HCT116 (cell line): ENCODE results near the gene OR2K2. TPM values are rescaled to one million over a fixed set of nuclear protein-coding genes. Genes with fewer than 3 reads are reported as not detected.

Experiments used
- ATAC-seq: fragments of 200-7000 bp; cut with Tn5 transposase; 2 replicates; pipeline ENCODE4 v1.9.1; 2020; ENCODE audit warnings: mild to moderate bottlenecking, moderate library complexity
- BruUV-seq: library from RNA; stranded (reverse); fragments of 400-500 nt; replicated peaks from 2 replicates; lab custom pipeline; 2021; lab: Mats Ljungman, UMichigan
- CTCF ChIA-PET: fragments of 300-600 bp; sonication (Branson Sonifier 250); formaldehyde crosslinking; loops from one replicate; lab custom pipeline; 2021; ENCODE audit warnings: antibody characterized with exemption; lab: Charles Lee
- POLR2A ChIA-PET: fragments of 300-600, 350-600 bp; sonication (Branson Sonifier 250); formaldehyde crosslinking; loops from one replicate; lab custom pipeline; 2021; ENCODE audit warnings: antibody characterized with exemption; lab: Charles Lee
- RAD21 ChIA-PET, 2 experiments: fragments of 300-600 bp; sonication (Branson Sonifier 250); formaldehyde crosslinking; loops; one replicate each; lab custom pipeline; 2023; ENCODE audit warnings: low total read pairs in 2 of 2; ENCODE audit not compliant: uncharacterized antibody in 2 of 2, unreplicated experiment in 2 of 2, low non-redundant PET in 1 of 2; lab: Charles Lee
- DNase-seq: peaks from one replicate; pipeline ENCODE4 v3.0.0-alpha.2; 2010; ENCODE audit warnings: low read depth, low spot score
- H2AFZ ChIP-seq: fragments of 200-600 bp; shearing (Covaris generic), sonication (generic); 2 replicates; pipeline ENCODE4 v1.6.1; 2017; ENCODE audit warnings: low read depth, mixed run types, mixed read lengths, antibody characterized with exemption, low read length; ENCODE audit not compliant: poor library complexity, severe bottlenecking
- H3K27ac ChIP-seq: 2 replicates; pipeline ENCODE4 v1.5.1; 2012; ENCODE audit warnings: low read depth, low read length
- H3K27me3 ChIP-seq: fragments of 200-600 bp; sonication (generic); 2 replicates; pipeline ENCODE4 v1.6.1; 2016; ENCODE audit warnings: mixed run types, low read length, mixed read lengths; ENCODE audit not compliant: insufficient read depth
- H3K36me3 ChIP-seq, 2 experiments: fragments of 200-500 bp in 1 of 2; fragments of 200-600 bp in 1 of 2; sonication (Bioruptor generic) in 1 of 2; sonication (generic) in 1 of 2; 2 replicates each; pipeline versions ENCODE4 v1.5.1 to v1.6.1; 2014 to 2016; ENCODE audit warnings: low read length in 2 of 2, inconsistent platforms in 1 of 2, mixed read lengths in 1 of 2, mixed run types in 1 of 2; ENCODE audit not compliant: insufficient read depth in 2 of 2, control insufficient read depth in 1 of 2
- H3K4me1 ChIP-seq, 2 experiments: fragments of 200-600 bp in 1 of 2; sonication (generic) in 1 of 2; 2 replicates each; pipeline versions ENCODE4 v1.5.1 to v1.6.1; 2012 to 2017; ENCODE audit warnings: low read length in 2 of 2, inconsistent platforms in 1 of 2, mild to moderate bottlenecking in 1 of 2, mixed read lengths in 1 of 2, mixed run types in 1 of 2, moderate library complexity in 1 of 2; ENCODE audit not compliant: insufficient read depth in 2 of 2, control insufficient read depth in 1 of 2
- H3K4me2 ChIP-seq: fragments of 200-600 bp; sonication (generic); 2 replicates; pipeline ENCODE4 v1.6.1; 2017; ENCODE audit warnings: mixed run types, low read length, mixed read lengths
- H3K4me3 ChIP-seq, 2 experiments: fragments of 200-600 bp in 1 of 2; sonication (generic) in 1 of 2; replicated peaks in 1 of 2; 2 replicates each; pipeline ENCODE4 v1.5.1; 2011 to 2016; ENCODE audit warnings: low read length in 2 of 2, control low read depth in 1 of 2, low read depth in 1 of 2, mild to moderate bottlenecking in 1 of 2, mixed read lengths in 1 of 2, mixed run types in 1 of 2
- H3K79me2 ChIP-seq: fragments of 200-600 bp; sonication (generic); 2 replicates; pipeline ENCODE4 v1.6.1; 2017; ENCODE audit warnings: mild to moderate bottlenecking, mixed run types, low read length, moderate library complexity, mixed read lengths; ENCODE audit not compliant: insufficient read depth
- H3K9ac ChIP-seq: fragments of 200-600 bp; sonication (generic); 2 replicates; pipeline ENCODE4 v1.6.1; 2016; ENCODE audit warnings: low read length, mixed read lengths
- H3K9me2 ChIP-seq: fragments of 200-600 bp; sonication (generic), shearing (Covaris generic); 2 replicates; pipeline ENCODE4 v1.6.1; 2017; ENCODE audit warnings: mixed run types, mild to moderate bottlenecking, moderate library complexity; ENCODE audit not compliant: insufficient read depth
- H3K9me3 ChIP-seq, 2 experiments: fragments of 200-500 bp in 1 of 2; fragments of 200-600 bp in 1 of 2; sonication (Bioruptor generic) in 1 of 2; sonication (generic) in 1 of 2; 2 replicates each; pipeline ENCODE4 v1.6.1; 2014 to 2017; ENCODE audit warnings: low read length in 2 of 2, mixed read lengths in 2 of 2, inconsistent platforms in 1 of 2, low read depth in 1 of 2, mild to moderate bottlenecking in 1 of 2, mixed run types in 1 of 2, moderate library complexity in 1 of 2; ENCODE audit not compliant: control insufficient read depth in 1 of 2, insufficient read depth in 1 of 2
- H4K20me1 ChIP-seq: fragments of 200-600 bp; sonication (generic), shearing (Covaris generic); 2 replicates; pipeline ENCODE4 v1.6.1; 2017; ENCODE audit warnings: mixed run types, mild to moderate bottlenecking, moderate library complexity; ENCODE audit not compliant: insufficient read depth
- CBX3 ChIP-seq: IDR thresholded peaks from 2 replicates; pipeline ENCODE4 v1.6.1; 2012; ENCODE audit warnings: low read depth
- CEBPB ChIP-seq: IDR thresholded peaks from 2 replicates; pipeline ENCODE4 v1.6.1; 2012; ENCODE audit warnings: low read depth
- EZH2 ChIP-seq: fragments of 200-600 bp; sonication (generic); IDR thresholded peaks from 2 replicates; pipeline ENCODE4 v1.6.1; 2017; ENCODE audit warnings: antibody characterized with exemption, mixed run types
- EZH2phosphoT487 ChIP-seq: fragments of 200-600 bp; IDR thresholded peaks from 2 replicates; pipeline ENCODE4 v1.6.1; 2018; ENCODE audit warnings: antibody characterized with exemption, borderline replicate concordance
- FOSL1 ChIP-seq: IDR thresholded peaks from 2 replicates; pipeline ENCODE4 v1.6.1; 2012; ENCODE audit warnings: low read depth
- POLR2A ChIP-seq: IDR thresholded peaks from 2 replicates; pipeline ENCODE4 v1.7.0; 2011; ENCODE audit warnings: borderline replicate concordance; ENCODE audit not compliant: insufficient read depth, insufficient read length; ENCODE audit errors: extremely low read depth
- RAD21 ChIP-seq: IDR thresholded peaks from 2 replicates; pipeline ENCODE4 v1.6.1; 2012; ENCODE audit warnings: low read depth, mild to moderate bottlenecking
- SIN3A ChIP-seq: IDR thresholded peaks from 2 replicates; pipeline ENCODE4 v1.6.1; 2012; ENCODE audit warnings: low read depth
- SP1 ChIP-seq: IDR thresholded peaks from 2 replicates; pipeline ENCODE4 v1.6.1; 2012; ENCODE audit warnings: low read depth
- SRF ChIP-seq: IDR thresholded peaks from 2 replicates; pipeline ENCODE4 v1.6.1; 2012; ENCODE audit warnings: low read depth
- TCF7L2 ChIP-seq: IDR thresholded peaks from 2 replicates; pipeline ENCODE4 v1.7.0; 2011; ENCODE audit warnings: borderline replicate concordance, inconsistent platforms; ENCODE audit not compliant: insufficient read depth, insufficient read length; ENCODE audit errors: extremely low read depth
- YY1 ChIP-seq: IDR thresholded peaks from 2 replicates; pipeline ENCODE4 v1.6.1; 2011; ENCODE audit warnings: low read length, low read depth, moderate library complexity, mild to moderate bottlenecking; ENCODE audit not compliant: insufficient replicate concordance; ENCODE audit errors: extremely low read depth
- ZFX ChIP-seq: fragments of 450-650 bp; IDR thresholded peaks from 2 replicates; pipeline ENCODE4 v1.6.1; 2017
- ZNF274 ChIP-seq: fragments of 200-500 bp; sonication (Bioruptor generic); IDR thresholded peaks from 2 replicates; pipeline ENCODE4 v1.6.1; 2014; ENCODE audit warnings: mild to moderate bottlenecking, low read depth, low read length, inconsistent platforms
- intact Hi-C: fragments of 100-400 bp; cut with micrococcal nuclease; formaldehyde crosslinking; loops from 2 replicates; pipeline ENCODE4 v1.10.0; 2022
- total RNA-seq: library from RNA; stranded (reverse); gene quantifications from one replicate; pipeline ENCODE4 v1.2.1, GENCODE V29; 2021; ENCODE audit not compliant: unreplicated experiment
- TF ChIP-seq, protein P1 (sequence below): IDR thresholded peaks from 2 replicates; pipeline ENCODE4 v1.6.1; 2012
- TF ChIP-seq, protein P2 (sequence below): IDR thresholded peaks from 2 replicates; pipeline ENCODE4 v1.6.1; 2011; ENCODE audit warnings: mild to moderate bottlenecking, low read length, moderate library complexity; ENCODE audit not compliant: insufficient replicate concordance; ENCODE audit errors: extremely low read depth
- TF ChIP-seq, protein P3 (sequence below), 3 experiments: fragments of 200-600 bp in 1 of 3; sonication (generic) in 1 of 3; IDR thresholded peaks in 2 of 3; conservative IDR thresholded peaks in 1 of 3; 2 replicates each; pipeline ENCODE4 v1.5.1; 2012 to 2017; ENCODE audit warnings: low read depth in 2 of 3, low read length in 2 of 3, antibody characterized with exemption in 1 of 3, borderline replicate concordance in 1 of 3, control low read depth in 1 of 3, mild to moderate bottlenecking in 1 of 3, mixed read lengths in 1 of 3, mixed run types in 1 of 3, moderate library complexity in 1 of 3; ENCODE audit not compliant: insufficient read depth in 1 of 3
- TF ChIP-seq, protein P4 (sequence below): IDR thresholded peaks from 2 replicates; pipeline ENCODE4 v1.6.1; 2012; ENCODE audit warnings: low read depth

OR2K2 gene
- total RNA-seq, 1 experiment from 2014 or later: not detected

DNA sequence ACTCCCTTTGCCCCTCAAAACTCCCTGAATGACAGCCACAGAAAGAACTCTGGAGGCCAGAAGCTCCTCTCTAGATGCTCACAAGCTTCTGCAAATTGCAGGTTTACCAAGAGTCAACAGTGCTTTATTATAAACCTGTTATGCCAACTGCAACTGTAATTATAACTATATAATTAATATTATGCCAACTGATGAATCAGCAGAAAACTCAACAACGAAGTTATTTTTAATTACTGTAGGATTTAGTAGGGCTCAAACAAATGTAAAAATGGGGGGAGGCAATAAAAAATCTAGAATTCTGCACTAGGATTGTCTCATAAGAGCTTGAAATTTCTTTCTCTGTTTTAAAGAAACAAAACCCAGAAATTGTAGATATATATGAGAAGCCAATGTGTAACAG lies 37.0 kb upstream of the OR2K2 start:
- TF ChIP-seq RAD21 (no peak), SRF (no peak), SIN3A (no peak), EZH2phosphoT487 (no peak), SP1 (no peak), CBX3 (no peak), YY1 (no peak), FOSL1 (no peak), TCF7L2 (no peak), CEBPB (no peak), ZNF274 (no peak), POLR2A (no peak), EZH2 (no peak), ZFX (no peak)
- TF ChIP-seq, protein P1, sequence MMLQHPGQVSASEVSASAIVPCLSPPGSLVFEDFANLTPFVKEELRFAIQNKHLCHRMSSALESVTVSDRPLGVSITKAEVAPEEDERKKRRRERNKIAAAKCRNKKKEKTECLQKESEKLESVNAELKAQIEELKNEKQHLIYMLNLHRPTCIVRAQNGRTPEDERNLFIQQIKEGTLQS: no peak
- TF ChIP-seq, protein P2, sequence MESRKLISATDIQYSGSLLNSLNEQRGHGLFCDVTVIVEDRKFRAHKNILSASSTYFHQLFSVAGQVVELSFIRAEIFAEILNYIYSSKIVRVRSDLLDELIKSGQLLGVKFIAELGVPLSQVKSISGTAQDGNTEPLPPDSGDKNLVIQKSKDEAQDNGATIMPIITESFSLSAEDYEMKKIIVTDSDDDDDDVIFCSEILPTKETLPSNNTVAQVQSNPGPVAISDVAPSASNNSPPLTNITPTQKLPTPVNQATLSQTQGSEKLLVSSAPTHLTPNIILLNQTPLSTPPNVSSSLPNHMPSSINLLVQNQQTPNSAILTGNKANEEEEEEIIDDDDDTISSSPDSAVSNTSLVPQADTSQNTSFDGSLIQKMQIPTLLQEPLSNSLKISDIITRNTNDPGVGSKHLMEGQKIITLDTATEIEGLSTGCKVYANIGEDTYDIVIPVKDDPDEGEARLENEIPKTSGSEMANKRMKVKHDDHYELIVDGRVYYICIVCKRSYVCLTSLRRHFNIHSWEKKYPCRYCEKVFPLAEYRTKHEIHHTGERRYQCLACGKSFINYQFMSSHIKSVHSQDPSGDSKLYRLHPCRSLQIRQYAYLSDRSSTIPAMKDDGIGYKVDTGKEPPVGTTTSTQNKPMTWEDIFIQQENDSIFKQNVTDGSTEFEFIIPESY: no peak
- TF ChIP-seq, protein P3, sequence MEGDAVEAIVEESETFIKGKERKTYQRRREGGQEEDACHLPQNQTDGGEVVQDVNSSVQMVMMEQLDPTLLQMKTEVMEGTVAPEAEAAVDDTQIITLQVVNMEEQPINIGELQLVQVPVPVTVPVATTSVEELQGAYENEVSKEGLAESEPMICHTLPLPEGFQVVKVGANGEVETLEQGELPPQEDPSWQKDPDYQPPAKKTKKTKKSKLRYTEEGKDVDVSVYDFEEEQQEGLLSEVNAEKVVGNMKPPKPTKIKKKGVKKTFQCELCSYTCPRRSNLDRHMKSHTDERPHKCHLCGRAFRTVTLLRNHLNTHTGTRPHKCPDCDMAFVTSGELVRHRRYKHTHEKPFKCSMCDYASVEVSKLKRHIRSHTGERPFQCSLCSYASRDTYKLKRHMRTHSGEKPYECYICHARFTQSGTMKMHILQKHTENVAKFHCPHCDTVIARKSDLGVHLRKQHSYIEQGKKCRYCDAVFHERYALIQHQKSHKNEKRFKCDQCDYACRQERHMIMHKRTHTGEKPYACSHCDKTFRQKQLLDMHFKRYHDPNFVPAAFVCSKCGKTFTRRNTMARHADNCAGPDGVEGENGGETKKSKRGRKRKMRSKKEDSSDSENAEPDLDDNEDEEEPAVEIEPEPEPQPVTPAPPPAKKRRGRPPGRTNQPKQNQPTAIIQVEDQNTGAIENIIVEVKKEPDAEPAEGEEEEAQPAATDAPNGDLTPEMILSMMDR (IDR thresholded peaks at IDR 0.05 in 2 of 3, conservative IDR thresholded peaks at IDR 0.05 in 1 of 3; ENCODE audit: borderline replicate concordance in 1 of 3, insufficient read depth in 1 of 3, low read depth in 2 of 3, low read length in 2 of 3): no peak
- TF ChIP-seq, protein P4, sequence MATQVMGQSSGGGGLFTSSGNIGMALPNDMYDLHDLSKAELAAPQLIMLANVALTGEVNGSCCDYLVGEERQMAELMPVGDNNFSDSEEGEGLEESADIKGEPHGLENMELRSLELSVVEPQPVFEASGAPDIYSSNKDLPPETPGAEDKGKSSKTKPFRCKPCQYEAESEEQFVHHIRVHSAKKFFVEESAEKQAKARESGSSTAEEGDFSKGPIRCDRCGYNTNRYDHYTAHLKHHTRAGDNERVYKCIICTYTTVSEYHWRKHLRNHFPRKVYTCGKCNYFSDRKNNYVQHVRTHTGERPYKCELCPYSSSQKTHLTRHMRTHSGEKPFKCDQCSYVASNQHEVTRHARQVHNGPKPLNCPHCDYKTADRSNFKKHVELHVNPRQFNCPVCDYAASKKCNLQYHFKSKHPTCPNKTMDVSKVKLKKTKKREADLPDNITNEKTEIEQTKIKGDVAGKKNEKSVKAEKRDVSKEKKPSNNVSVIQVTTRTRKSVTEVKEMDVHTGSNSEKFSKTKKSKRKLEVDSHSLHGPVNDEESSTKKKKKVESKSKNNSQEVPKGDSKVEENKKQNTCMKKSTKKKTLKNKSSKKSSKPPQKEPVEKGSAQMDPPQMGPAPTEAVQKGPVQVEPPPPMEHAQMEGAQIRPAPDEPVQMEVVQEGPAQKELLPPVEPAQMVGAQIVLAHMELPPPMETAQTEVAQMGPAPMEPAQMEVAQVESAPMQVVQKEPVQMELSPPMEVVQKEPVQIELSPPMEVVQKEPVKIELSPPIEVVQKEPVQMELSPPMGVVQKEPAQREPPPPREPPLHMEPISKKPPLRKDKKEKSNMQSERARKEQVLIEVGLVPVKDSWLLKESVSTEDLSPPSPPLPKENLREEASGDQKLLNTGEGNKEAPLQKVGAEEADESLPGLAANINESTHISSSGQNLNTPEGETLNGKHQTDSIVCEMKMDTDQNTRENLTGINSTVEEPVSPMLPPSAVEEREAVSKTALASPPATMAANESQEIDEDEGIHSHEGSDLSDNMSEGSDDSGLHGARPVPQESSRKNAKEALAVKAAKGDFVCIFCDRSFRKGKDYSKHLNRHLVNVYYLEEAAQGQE: no peak
- POLR2A ChIA-PET: interaction anchor here (1.1 kb wide), 1 partner anchor 11 kb away, joined by 3 read pairs; no protein-coding TSS in a partner anchor
- DNase-seq: no peak
- no peak overlapping the region for H3K9ac ChIP-seq
- no peak overlapping the region for H2AFZ ChIP-seq
- no TSS peak for BruUV-seq
- no peak overlapping the region for H3K4me2 ChIP-seq
- no peaks in the 10 kb centered on the region for H3K9me2 ChIP-seq
- no peak overlapping the region for H3K4me3 ChIP-seq
- H4K20me1 ChIP-seq: no peaks in the 10 kb centered on the region
- H3K36me3 ChIP-seq: peaks cover 19 to 61% of the 10 kb centered on the region in 2 experiments
- H3K9me3 ChIP-seq: no peaks in the 10 kb centered on the region
- ATAC-seq: no peak
- no peaks in the 10 kb centered on the region for H3K79me2 ChIP-seq
- CTCF ChIA-PET: no interaction called here
- no peak overlapping the region for H3K27ac ChIP-seq
- H3K4me1 ChIP-seq: no peaks in the 10 kb centered on the region
- RAD21 ChIA-PET: no interaction called here
- intact Hi-C loops: no loop called here
- no peaks in the 10 kb centered on the region for H3K27me3 ChIP-seq
